GM21423 (cell line): ENCODE measurements around the gene FAM9A.
"Not testable (repeated sequence)": the region's sequence is repeated elsewhere in the genome, so short reads cannot be mapped to it uniquely, and the experiment has no call there.

Experiments
- ATAC-seq: cut with Tn5 transposase; IDR thresholded peaks from one replicate; pipeline ENCODE4 v1.9.1; 2021; ENCODE audit warnings: mild to moderate bottlenecking, moderate library complexity; ENCODE audit not compliant: unreplicated experiment

Gene FAM9A

DNA sequence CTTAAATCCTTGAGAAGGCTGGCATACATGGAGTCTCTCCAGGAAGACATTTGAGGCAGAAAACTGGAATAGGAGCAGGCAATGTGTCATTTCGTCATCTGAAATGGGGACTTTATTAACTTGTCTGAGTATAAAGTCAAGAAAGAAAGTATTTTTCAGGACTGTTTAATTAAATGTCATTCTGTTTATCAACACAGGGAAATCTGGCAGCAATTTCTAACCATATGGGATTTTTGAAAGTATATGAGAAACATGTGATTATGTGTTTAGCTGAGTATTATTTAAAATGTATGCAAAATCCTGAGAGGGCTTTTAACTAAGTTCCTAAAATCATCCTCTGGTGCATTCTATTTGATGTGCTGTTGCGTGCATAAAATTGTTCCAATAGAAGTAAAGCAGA lies 3.9 kb upstream of the FAM9A start:
- ATAC-seq = no peak

GRCh38 chrX:8803326-8803725 lies 2.1 kb upstream of the FAM9A start:
- ATAC-seq = no peak

- not testable (repeated sequence) for ATAC-seq
Measured at GRCh38 chrX:8800351-8800750, 832 bp downstream of the FAM9A start.

GRCh38 chrX:8799281-8799680 lies 1.9 kb downstream of the FAM9A start:
- ATAC-seq = not testable (repeated sequence)

DNA sequence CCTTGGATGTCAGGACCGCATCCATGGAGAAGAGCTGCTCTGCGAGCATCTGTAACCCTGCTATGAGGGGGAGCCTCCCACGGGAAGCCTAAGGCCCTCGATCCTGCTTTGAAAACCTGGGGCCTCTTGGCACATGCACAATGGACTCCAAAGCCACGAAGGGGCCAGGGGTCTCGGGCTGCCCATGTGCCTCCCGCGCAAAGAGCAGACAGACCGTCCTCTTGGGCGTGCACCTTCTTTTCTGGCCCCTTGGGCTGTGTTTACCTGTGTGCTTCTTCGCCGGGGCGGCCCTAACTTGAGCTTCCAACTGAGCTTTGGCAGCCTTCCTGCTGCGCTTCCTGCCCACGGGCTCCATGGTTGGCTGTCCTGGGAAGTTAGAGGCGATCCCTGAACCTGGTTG lies 2.5 kb downstream of the FAM9A start:
- ATAC-seq = not testable (repeated sequence)

DNA sequence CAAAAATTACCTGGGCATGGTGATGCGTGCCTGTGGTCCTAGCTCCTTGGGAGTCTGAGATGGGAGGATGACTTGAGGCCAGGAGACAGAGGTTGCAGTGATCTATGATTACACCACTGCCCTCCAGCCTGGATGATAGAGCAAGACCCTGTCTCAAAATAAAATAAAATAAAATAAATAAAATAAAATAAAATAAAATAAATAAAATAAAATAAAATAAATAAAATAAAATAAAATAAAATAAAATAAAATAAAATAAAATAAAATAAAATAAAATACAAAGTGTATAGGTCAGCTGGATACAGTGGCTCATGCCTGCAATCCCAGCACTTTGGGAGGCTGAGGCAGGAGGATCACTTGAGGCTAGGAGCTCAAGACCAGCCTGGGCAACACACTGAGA lies 14.1 kb downstream of the FAM9A start:
- not testable (repeated sequence) for ATAC-seq

- ATAC-seq = no peak
Measured at GRCh38 chrX:8784162-8784561, 17.0 kb downstream of the FAM9A start.

GRCh38 chrX:8783714-8784098 lies 17.5 kb downstream of the FAM9A start:
- ATAC-seq = no peak

GRCh38 chrX:8783097-8783713 lies 18.0 kb downstream of the FAM9A start:
- no peak for ATAC-seq

- no peak for ATAC-seq
Measured at GRCh38 chrX:8782595-8782994, 18.6 kb downstream of the FAM9A start.

- not testable (repeated sequence) for ATAC-seq
Measured at GRCh38 chrX:8781921-8782320, 19.3 kb downstream of the FAM9A start.

GRCh38 chrX:8773117-8773516 lies 28.1 kb downstream of the FAM9A start:
- no peak for ATAC-seq

DNA sequence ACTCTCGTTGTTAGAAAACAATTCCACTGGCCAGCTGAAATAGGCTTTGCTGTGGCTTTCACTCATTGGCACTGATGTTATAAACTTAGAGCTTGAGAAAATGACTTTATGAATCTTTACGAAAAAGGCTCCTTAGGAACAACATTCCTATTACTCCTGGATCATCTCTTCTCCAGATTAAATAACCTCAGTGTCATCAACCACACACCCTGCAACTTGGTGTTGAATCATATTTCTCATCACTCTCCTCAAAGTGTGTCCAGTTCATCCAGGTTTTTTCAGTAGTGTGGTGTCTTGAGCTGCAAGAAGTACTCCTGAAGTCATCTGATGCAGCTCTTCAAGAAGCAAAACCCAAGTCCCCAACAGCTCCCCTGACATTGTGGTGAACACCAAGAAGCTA lies 41.2 kb downstream of the FAM9A start:
- ATAC-seq = no peak

- not testable (repeated sequence) for ATAC-seq
Measured at GRCh38 chrX:8758706-8759105, 42.5 kb downstream of the FAM9A start.

DNA sequence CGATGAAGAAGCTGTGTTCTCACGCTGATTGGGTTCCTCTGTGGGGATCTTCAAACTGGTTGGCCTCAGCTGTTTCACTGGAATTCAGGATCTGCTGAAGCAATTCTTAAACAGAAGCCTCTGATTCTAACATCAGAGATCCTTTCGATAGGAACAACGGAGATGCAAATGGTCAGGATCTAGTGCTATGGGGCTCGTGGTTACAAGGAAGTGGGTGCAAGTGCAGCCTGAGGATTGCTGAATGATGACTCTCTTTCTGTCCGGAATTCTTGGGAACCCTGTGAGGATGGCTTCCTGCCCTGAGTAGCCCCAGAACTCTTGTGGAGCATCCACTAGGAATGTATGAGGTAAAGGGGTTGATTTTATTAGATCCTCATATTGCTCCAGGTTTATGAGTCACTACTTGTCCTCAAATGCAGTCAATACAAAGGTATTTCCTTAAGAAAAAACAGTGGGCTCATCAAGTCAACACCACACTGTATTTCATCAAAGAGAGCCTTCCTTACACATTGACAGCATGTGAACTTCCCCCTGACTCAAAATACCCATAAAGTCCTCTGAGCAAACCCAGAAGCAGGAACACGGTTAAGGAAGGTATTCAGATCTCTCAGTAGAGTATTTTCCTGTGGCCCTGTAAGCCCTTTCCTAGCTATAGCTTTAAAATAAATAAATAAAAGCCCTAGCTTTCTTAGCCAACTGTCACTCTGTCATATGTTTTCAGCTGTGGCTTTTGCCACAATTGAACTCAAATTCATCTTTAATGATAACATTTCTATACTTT lies 43.4 kb downstream of the FAM9A start:
- ATAC-seq = not testable (repeated sequence)

GRCh38 chrX:8755813-8756212 lies 45.4 kb downstream of the FAM9A start:
- no peak for ATAC-seq

DNA sequence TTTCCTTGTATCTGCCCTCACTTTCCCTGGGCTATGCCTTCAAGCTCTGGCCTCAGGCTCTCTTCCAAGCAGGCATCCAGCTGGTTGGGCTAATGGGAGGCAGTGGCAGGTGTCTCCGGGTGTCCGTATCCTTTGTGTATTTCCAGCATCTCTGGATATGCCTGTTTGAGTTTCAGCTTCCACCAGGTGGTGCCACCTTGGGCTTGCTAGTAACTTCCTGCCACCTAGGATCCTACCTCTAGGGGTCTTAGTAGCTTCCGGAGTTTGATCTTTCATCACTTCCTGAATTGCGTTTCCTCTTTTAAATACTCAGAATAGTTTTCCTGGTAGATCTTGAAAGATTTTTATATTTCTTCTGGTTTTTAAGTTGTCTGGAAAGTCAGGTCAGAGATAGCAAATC lies 46.1 kb downstream of the FAM9A start:
- no peak for ATAC-seq

DNA sequence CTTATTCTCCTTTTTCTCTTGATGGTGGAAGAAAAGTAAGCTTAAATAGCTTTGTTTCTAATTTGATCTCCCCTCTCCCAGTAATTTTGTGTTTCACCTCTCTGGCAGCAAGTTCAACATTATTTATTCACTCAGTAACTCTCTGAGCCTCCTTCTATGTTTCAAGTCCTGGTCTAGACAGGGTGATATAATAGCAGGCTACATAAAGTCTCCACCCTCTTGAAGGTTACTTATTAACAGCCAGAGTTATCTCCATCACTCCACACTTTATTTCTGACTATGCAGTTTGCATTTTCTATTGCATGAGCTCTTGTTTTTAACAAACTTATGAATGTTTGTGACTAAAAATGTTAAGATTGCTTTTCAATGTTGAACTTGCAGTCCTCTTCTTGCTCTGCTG lies 51.5 kb downstream of the FAM9A start:
- ATAC-seq = no peak

DNA sequence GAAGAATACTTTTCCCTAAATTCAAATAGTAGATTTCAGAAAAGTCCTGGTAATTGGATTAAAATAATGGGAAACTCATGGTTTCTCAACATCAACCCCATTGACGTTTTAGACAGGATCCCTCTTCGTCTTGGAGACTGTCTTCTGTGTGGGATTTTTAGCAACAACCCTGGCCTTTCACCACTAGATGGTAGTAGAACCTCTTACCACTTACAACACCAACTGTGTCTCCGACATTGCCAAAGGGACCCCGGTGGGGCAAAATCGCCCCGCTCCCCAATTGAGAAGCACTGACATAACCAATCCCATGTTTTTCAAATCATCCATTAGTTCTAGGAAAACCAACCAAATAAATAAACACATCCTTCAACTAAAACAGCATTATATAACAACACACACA lies 52.3 kb downstream of the FAM9A start:
- ATAC-seq = no peak

- ATAC-seq = no peak
Measured at GRCh38 chrX:8743126-8743732, 58.0 kb downstream of the FAM9A start.

- ATAC-seq = no peak
Measured at GRCh38 chrX:8741981-8742380, 59.2 kb downstream of the FAM9A start.
